ENCODE results near the gene RMC1.

DNA sequence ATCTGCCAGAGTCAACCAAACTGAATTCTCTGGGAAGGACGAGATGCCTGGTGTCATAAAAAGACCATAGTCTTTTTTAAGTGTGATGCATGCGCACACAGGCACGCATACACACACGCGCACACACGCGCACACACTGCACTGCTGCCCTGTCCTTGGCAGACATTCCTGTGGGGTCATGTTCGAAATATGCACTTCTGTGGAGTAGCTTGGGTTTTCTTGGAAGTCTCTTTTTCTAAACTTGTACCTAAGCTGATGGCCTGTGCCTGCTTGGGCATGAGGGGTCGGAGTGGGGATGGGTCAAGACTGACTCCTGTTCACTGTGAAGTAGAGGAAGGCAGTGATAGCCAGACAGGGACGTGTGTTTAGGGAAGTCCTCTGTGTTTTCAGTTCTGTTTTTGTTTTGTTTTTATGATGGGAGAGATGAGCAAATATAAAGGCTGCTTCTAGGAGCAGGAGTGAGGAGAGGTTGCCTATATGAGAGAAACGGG is 4.0 kb upstream of the RMC1 start:
- TF ChIP-seq, protein P1, sequence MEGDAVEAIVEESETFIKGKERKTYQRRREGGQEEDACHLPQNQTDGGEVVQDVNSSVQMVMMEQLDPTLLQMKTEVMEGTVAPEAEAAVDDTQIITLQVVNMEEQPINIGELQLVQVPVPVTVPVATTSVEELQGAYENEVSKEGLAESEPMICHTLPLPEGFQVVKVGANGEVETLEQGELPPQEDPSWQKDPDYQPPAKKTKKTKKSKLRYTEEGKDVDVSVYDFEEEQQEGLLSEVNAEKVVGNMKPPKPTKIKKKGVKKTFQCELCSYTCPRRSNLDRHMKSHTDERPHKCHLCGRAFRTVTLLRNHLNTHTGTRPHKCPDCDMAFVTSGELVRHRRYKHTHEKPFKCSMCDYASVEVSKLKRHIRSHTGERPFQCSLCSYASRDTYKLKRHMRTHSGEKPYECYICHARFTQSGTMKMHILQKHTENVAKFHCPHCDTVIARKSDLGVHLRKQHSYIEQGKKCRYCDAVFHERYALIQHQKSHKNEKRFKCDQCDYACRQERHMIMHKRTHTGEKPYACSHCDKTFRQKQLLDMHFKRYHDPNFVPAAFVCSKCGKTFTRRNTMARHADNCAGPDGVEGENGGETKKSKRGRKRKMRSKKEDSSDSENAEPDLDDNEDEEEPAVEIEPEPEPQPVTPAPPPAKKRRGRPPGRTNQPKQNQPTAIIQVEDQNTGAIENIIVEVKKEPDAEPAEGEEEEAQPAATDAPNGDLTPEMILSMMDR (IDR thresholded peaks at IDR 0.05): no peak
- no peak for TF ChIP-seq POLR2AphosphoS5 (IDR thresholded peaks at IDR 0.05)
- TF ChIP-seq POLR2A (IDR thresholded peaks at IDR 0.05; ENCODE audit: low read depth): no peak
- TF ChIP-seq EP300 (IDR thresholded peaks at IDR 0.05): no peak
